Measurements from ENCODE around the gene TCERG1L. TPM values are rescaled to one million over a fixed set of nuclear protein-coding genes. Genes with fewer than 3 reads are reported as not detected.

Gene TCERG1L
- polyA plus RNA-seq, 1 donor from 2014 or later = 0.53 TPM

DNA sequence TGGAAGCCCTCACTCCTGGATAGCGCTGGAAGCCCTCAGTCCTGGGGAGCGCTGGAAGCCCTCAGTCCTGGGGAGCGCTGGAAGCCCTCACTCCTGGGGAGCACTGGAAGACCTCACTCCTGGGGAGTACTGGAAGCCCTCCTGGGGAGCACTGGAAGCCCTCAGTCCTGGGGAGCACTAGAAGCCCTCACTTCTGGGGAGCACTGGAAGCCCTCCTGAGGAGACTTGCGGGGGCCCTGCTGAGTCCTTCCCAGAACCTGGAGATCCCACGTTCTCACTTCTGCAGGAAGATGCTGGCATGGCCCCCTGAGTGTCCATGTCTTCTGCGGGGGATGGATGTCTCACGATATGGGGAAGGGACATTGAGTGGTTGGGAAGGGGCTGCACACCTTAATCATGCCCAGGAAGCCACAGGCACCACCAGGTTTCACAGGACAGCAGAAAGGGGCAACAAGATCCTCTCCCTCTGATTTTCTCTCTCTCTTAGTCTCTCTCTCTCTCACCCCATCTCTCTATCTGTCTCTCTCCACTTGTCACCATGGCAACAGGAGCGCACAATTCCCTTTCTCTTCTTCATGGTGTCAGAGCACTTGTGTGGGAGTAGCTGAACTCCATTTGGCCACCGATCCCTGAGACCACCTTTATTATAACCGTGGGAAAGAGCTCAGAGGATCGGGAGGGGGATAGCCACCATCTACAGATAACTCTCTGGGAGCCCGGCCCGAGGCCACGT lies 267.0 kb downstream of the TCERG1L start:
- H3K79me2 ChIP-seq (replicated peaks; ENCODE audit: insufficient read depth, low read length) = no peaks in the 10 kb centered on the region
- H3K27ac ChIP-seq (ENCODE audit: low read length) = no peak overlapping the region
- no peaks in the 10 kb centered on the region for H4K20me1 ChIP-seq (ENCODE audit: insufficient read depth)
- H3F3A ChIP-seq (ENCODE audit: insufficient read depth, low read length, poor library complexity, severe bottlenecking) = no peaks in the 10 kb centered on the region
- no peaks in the 10 kb centered on the region for H3K9me3 ChIP-seq (ENCODE audit: low read length)
- TF ChIP-seq EZH2 (IDR thresholded peaks at IDR 0.05; ENCODE audit: borderline replicate concordance, insufficient read depth, low read length, poor library complexity, severe bottlenecking) (no peak), TAF1 (IDR thresholded peaks at IDR 0.05; ENCODE audit: low read depth) (no peak), SMC3 (conservative IDR thresholded peaks at IDR 0.05; ENCODE audit: poor library complexity) (no peak), RAD21 (conservative IDR thresholded peaks at IDR 0.05) (no peak), POLR2AphosphoS5 (IDR thresholded peaks at IDR 0.05) (no peak), MXI1 (conservative IDR thresholded peaks at IDR 0.05; ENCODE audit: poor library complexity, severe bottlenecking) (no peak), EP300 (conservative IDR thresholded peaks at IDR 0.05; ENCODE audit: poor library complexity, severe bottlenecking) (no peak)
- TF ChIP-seq, protein P1, sequence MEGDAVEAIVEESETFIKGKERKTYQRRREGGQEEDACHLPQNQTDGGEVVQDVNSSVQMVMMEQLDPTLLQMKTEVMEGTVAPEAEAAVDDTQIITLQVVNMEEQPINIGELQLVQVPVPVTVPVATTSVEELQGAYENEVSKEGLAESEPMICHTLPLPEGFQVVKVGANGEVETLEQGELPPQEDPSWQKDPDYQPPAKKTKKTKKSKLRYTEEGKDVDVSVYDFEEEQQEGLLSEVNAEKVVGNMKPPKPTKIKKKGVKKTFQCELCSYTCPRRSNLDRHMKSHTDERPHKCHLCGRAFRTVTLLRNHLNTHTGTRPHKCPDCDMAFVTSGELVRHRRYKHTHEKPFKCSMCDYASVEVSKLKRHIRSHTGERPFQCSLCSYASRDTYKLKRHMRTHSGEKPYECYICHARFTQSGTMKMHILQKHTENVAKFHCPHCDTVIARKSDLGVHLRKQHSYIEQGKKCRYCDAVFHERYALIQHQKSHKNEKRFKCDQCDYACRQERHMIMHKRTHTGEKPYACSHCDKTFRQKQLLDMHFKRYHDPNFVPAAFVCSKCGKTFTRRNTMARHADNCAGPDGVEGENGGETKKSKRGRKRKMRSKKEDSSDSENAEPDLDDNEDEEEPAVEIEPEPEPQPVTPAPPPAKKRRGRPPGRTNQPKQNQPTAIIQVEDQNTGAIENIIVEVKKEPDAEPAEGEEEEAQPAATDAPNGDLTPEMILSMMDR (IDR thresholded peaks at IDR 0.05; ENCODE audit: poor library complexity, severe bottlenecking) = no peak
- no peak overlapping the region for H2AFZ ChIP-seq (ENCODE audit: low read depth, low read length)
- no peak overlapping the region for H3K9ac ChIP-seq (ENCODE audit: low read length)
- H3K4me2 ChIP-seq (ENCODE audit: low read length) = no peak overlapping the region
- H3K27me3 ChIP-seq (ENCODE audit: insufficient read depth, low read depth, low read length) = peaks cover 5% of the 10 kb centered on the region
- no peaks in the 10 kb centered on the region for H3K36me3 ChIP-seq (ENCODE audit: insufficient read depth, low read length)
- no peak overlapping the region for H3K4me3 ChIP-seq (ENCODE audit: low read length)
- H3K9me2 ChIP-seq (ENCODE audit: insufficient read depth, low read length) = no peaks in the 10 kb centered on the region

DNA sequence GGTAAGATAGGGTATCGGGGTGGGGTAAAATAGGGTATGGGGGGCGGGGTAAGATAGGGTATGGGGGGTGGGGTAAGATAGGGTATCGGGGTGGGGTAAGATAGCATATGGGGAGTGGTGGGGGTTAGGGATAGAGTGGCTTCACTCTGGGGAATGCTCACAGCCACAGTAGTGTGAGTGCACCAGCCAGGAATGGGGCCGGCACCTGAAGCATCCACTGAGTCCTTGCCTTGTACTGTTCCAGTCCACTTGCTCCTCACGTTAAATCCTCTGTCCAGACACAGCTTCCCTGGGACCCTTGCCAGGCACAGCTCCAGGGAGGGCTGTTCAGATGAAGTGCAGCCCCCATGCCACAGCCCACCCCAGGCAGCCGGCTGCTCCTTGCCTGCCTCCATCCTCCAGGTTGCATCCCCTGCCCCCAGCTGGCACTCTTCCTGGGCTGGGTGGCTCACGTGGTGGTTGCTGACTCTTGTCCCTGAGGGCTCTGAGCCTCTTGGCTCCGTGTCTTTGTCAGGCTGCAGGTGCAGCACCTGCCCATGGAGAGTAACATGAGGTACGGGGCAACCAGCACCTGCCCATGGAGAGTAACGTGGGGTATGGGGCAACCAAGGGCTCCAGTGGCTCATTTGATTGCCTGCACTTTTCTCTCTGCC lies 268.4 kb downstream of the TCERG1L start:
- Histone ChIP-seq H3K9me3 (ENCODE audit: low read length) (no peaks in the 10 kb centered on the region), H3K4me2 (ENCODE audit: low read length) (no peak overlapping the region), H3K36me3 (ENCODE audit: insufficient read depth, low read length) (no peaks in the 10 kb centered on the region), H3K79me2 (replicated peaks; ENCODE audit: insufficient read depth, low read length) (no peaks in the 10 kb centered on the region), H3K27ac (ENCODE audit: low read length) (no peak overlapping the region), H3K4me3 (ENCODE audit: low read length) (no peak overlapping the region), H3K9me2 (ENCODE audit: insufficient read depth, low read length) (no peaks in the 10 kb centered on the region), H4K20me1 (ENCODE audit: insufficient read depth) (no peaks in the 10 kb centered on the region), H2AFZ (ENCODE audit: low read depth, low read length) (no peak overlapping the region), H3K9ac (ENCODE audit: low read length) (no peak overlapping the region), H3K27me3 (ENCODE audit: insufficient read depth, low read depth, low read length) (peaks cover 5% of the 10 kb centered on the region), H3F3A (ENCODE audit: insufficient read depth, low read length, poor library complexity, severe bottlenecking) (no peaks in the 10 kb centered on the region)
- TF ChIP-seq, protein P1 (IDR thresholded peaks at IDR 0.05; ENCODE audit: poor library complexity, severe bottlenecking) = no peak
- TF ChIP-seq MXI1 (conservative IDR thresholded peaks at IDR 0.05; ENCODE audit: poor library complexity, severe bottlenecking) = no peak
- TF ChIP-seq SMC3 (conservative IDR thresholded peaks at IDR 0.05; ENCODE audit: poor library complexity) = no peak
- TF ChIP-seq TAF1 (IDR thresholded peaks at IDR 0.05; ENCODE audit: low read depth) = no peak
- TF ChIP-seq RAD21 (conservative IDR thresholded peaks at IDR 0.05) = no peak
- no peak for TF ChIP-seq EZH2 (IDR thresholded peaks at IDR 0.05; ENCODE audit: borderline replicate concordance, insufficient read depth, low read length, poor library complexity, severe bottlenecking)
- TF ChIP-seq, protein P2, sequence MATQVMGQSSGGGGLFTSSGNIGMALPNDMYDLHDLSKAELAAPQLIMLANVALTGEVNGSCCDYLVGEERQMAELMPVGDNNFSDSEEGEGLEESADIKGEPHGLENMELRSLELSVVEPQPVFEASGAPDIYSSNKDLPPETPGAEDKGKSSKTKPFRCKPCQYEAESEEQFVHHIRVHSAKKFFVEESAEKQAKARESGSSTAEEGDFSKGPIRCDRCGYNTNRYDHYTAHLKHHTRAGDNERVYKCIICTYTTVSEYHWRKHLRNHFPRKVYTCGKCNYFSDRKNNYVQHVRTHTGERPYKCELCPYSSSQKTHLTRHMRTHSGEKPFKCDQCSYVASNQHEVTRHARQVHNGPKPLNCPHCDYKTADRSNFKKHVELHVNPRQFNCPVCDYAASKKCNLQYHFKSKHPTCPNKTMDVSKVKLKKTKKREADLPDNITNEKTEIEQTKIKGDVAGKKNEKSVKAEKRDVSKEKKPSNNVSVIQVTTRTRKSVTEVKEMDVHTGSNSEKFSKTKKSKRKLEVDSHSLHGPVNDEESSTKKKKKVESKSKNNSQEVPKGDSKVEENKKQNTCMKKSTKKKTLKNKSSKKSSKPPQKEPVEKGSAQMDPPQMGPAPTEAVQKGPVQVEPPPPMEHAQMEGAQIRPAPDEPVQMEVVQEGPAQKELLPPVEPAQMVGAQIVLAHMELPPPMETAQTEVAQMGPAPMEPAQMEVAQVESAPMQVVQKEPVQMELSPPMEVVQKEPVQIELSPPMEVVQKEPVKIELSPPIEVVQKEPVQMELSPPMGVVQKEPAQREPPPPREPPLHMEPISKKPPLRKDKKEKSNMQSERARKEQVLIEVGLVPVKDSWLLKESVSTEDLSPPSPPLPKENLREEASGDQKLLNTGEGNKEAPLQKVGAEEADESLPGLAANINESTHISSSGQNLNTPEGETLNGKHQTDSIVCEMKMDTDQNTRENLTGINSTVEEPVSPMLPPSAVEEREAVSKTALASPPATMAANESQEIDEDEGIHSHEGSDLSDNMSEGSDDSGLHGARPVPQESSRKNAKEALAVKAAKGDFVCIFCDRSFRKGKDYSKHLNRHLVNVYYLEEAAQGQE (IDR thresholded peaks at IDR 0.05; ENCODE audit: borderline replicate concordance) = no peak
- TF ChIP-seq POLR2AphosphoS5 (IDR thresholded peaks at IDR 0.05) = no peak
- TF ChIP-seq EP300 (conservative IDR thresholded peaks at IDR 0.05; ENCODE audit: poor library complexity, severe bottlenecking) = no peak
